Middle frontal gyrus (tissue), 1 donor: ENCODE results near the gene NAGPA.
A peak's percentile ranks its signal among the peaks of the same experiment; 100 is the strongest.

Experiments used
- DNase-seq: peaks from one replicate; pipeline ENCODE4 v3.0.0-alpha.2; 2015; ENCODE audit warnings: low spot score; ENCODE audit errors: extremely low spot score

NAGPA gene

GRCh38 chr16:5028950-5029475 is 4.7 kb downstream of the NAGPA start:
- DNase-seq, result peak; percentile 39

GRCh38 chr16:5027575-5028235 is 6.0 kb downstream of the NAGPA start:
- no peak for DNase-seq

GRCh38 chr16:5027086-5027485 is 6.6 kb downstream of the NAGPA start:
- no peak for DNase-seq

GRCh38 chr16:5026664-5027063 is 7.1 kb downstream of the NAGPA start:
- DNase-seq, result no peak

GRCh38 chr16:5025171-5025632 is 8.5 kb downstream of the NAGPA start:
- peak; percentile 56 for DNase-seq

GRCh38 chr16:5024632-5025031 is 9.1 kb downstream of the NAGPA start:
- no peak for DNase-seq

GRCh38 chr16:5022521-5022920 is 11.2 kb downstream of the NAGPA start:
- DNase-seq, result no peak

GRCh38 chr16:5020551-5020950 is 13.2 kb downstream of the NAGPA start:
- DNase-seq, result peak; percentile 62

- no peak for DNase-seq
Observed at GRCh38 chr16:5019775-5020174, 14.0 kb downstream of the NAGPA start.

GRCh38 chr16:5018793-5019192 is 14.9 kb downstream of the NAGPA start:
- DNase-seq, result no peak

GRCh38 chr16:5017678-5017969 is 16.1 kb downstream of the NAGPA start:
- no peak for DNase-seq

- no peak for DNase-seq
Observed at GRCh38 chr16:5016967-5017677, 16.6 kb downstream of the NAGPA start.

- DNase-seq, result no peak
Observed at GRCh38 chr16:5015887-5016286, 17.8 kb downstream of the NAGPA start.

- no peak for DNase-seq
Observed at GRCh38 chr16:5015351-5015750, 18.4 kb downstream of the NAGPA start.

- no peak for DNase-seq
Observed at GRCh38 chr16:5012887-5013286, 20.8 kb downstream of the NAGPA start.

- DNase-seq, result no peak
Observed at GRCh38 chr16:5011637-5012036, 22.1 kb downstream of the NAGPA start.

GRCh38 chr16:5010576-5011329 is 23.0 kb downstream of the NAGPA start:
- no peak for DNase-seq

GRCh38 chr16:5008311-5008731 is 25.4 kb downstream of the NAGPA start:
- DNase-seq, result no peak

GRCh38 chr16:5007256-5007655 is 26.5 kb downstream of the NAGPA start:
- no peak for DNase-seq

GRCh38 chr16:5006348-5007193 is 27.2 kb downstream of the NAGPA start:
- peak; percentile 63 for DNase-seq

GRCh38 chr16:5005916-5006315 is 27.8 kb downstream of the NAGPA start:
- DNase-seq, result no peak
